ENCODE data around the gene ADAMTS15. TPM values are rescaled to one million over a fixed set of nuclear protein-coding genes. Genes with fewer than 3 reads are reported as not detected.

The ADAMTS15 gene
- total and polyA plus RNA-seq, 2 donors (not counting 1 experiment from before 2014, with no cell fraction given): 18.2 to 24.9 TPM

DNA sequence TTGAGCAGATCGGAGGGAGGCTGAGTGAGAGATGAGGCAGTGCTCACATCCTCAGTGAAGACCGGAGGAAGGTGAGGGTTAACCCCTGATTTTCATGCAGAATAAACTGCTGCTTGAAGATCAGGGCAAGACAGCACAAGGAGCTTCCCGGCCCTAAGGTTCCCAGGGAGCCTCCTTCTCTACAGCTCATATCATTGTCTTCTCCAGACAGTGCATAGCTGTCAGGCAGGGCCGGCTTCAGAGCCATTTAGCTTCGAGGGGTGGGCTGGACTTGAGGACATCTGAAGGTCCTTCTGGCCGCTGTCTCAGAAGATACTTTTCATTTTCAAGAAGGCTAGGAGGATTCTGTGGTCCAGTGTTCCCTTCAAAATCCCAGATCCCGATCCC, 27.3 kb upstream of the ADAMTS15 start:
- Histone ChIP-seq H4K20me1 (ENCODE audit: control insufficient read depth, extremely low read depth, insufficient read depth, low read length) (no peaks in the 10 kb centered on the region), H3K27me3 (ENCODE audit: control insufficient read depth, insufficient read depth, low read length) (peaks cover 23% of the 10 kb centered on the region), H3K79me2 (ENCODE audit: control insufficient read depth, insufficient read depth, low read length) (no peaks in the 10 kb centered on the region), H2AFZ (ENCODE audit: low read length) (no peak overlapping the region), H3K36me3 (ENCODE audit: control insufficient read depth, insufficient read depth, low read length) (no peaks in the 10 kb centered on the region), H3K4me1 (ENCODE audit: control insufficient read depth, extremely low read depth, insufficient read depth, low read length) (peaks cover 18% of the 10 kb centered on the region), H3K9ac (ENCODE audit: insufficient read depth, low read length) (no peak overlapping the region), H3K4me2 (ENCODE audit: extremely low read depth, insufficient read depth, low read length) (peak overlapping the region; percentile 28), H3K27ac (ENCODE audit: insufficient read depth, low read length) (peak overlapping the region; percentile 13), H3K9me3 (ENCODE audit: control insufficient read depth, insufficient read depth, low read depth, low read length) (no peaks in the 10 kb centered on the region), H3K4me3 (replicated peaks in 1 of 4; ENCODE audit: control extremely low read depth in 1 of 4, insufficient read depth in 1 of 4, low read depth in 3 of 4, low read length in 4 of 4) (no peak overlapping the region)
- no peak for TF ChIP-seq EZH2 (IDR thresholded peaks at IDR 0.05; ENCODE audit: low read length, missing control alignments)
- TF ChIP-seq CTCF (conservative IDR thresholded peaks at IDR 0.05 in 1 of 2, IDR thresholded peaks at IDR 0.05 in 1 of 2; ENCODE audit: low read depth in 1 of 2, low read length in 2 of 2): no peak
- no peak for DNase-seq (ENCODE audit: low read depth in 2 of 2)

- H4K20me1 ChIP-seq (ENCODE audit: control insufficient read depth, extremely low read depth, insufficient read depth, low read length): no peaks in the 10 kb centered on the region
- H3K27ac ChIP-seq (ENCODE audit: insufficient read depth, low read length): no peak overlapping the region
- H3K4me1 ChIP-seq (ENCODE audit: control insufficient read depth, extremely low read depth, insufficient read depth, low read length): peaks cover 18% of the 10 kb centered on the region
- peaks cover 28% of the 10 kb centered on the region for H3K27me3 ChIP-seq (ENCODE audit: control insufficient read depth, insufficient read depth, low read length)
- H3K79me2 ChIP-seq (ENCODE audit: control insufficient read depth, insufficient read depth, low read length): no peaks in the 10 kb centered on the region
- TF ChIP-seq EZH2 (IDR thresholded peaks at IDR 0.05; ENCODE audit: low read length, missing control alignments) (no peak), CTCF (conservative IDR thresholded peaks at IDR 0.05 in 1 of 2, IDR thresholded peaks at IDR 0.05 in 1 of 2; ENCODE audit: low read depth in 1 of 2, low read length in 2 of 2) (no peak)
- DNase-seq (ENCODE audit: low read depth in 2 of 2): no peak
- H3K9ac ChIP-seq (ENCODE audit: insufficient read depth, low read length): no peak overlapping the region
- H3K4me3 ChIP-seq (replicated peaks in 1 of 4; ENCODE audit: control extremely low read depth in 1 of 4, insufficient read depth in 1 of 4, low read depth in 3 of 4, low read length in 4 of 4): no peak overlapping the region
- H3K36me3 ChIP-seq (ENCODE audit: control insufficient read depth, insufficient read depth, low read length): no peaks in the 10 kb centered on the region
- H3K4me2 ChIP-seq (ENCODE audit: extremely low read depth, insufficient read depth, low read length): no peak overlapping the region
- H3K9me3 ChIP-seq (ENCODE audit: control insufficient read depth, insufficient read depth, low read depth, low read length): no peaks in the 10 kb centered on the region
- no peak overlapping the region for H2AFZ ChIP-seq (ENCODE audit: low read length)
Measured at GRCh38 chr11:130421697-130422096, 26.7 kb upstream of the ADAMTS15 start.

DNA sequence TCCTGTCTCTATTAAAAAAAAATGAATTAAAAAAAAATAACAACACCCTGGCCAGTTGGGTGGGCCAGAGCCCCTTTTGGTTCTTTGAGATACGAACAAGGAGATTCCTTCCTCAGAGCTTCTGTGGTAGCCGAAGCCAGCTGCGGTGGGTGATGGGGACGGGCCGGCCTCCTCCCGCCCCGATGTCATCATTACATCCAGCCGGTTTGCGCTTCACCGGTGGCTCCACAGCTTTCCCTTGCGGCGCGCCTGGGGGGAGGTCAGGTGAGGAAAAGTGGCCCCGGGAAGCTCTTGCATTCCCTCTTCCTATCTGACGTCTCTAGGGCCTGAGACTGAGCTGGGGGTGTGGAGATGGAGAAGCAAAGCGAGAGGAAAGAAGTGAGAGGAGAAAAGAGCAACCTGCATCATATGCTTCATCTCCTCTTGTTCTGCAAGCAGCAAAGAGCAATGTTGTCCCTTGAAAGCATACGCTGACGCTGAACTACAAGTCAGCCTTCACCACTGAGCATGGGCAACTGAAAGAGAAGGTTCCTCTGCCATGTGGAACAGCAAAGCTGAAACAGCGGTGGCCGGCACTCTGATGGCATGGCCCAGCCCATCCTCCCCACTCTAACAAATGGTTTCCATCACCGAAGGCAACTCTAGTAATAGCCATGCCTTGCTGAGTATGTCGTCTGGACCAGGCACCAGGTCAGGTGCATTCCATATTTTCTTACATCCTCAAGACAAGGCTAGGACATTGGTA, 26.0 kb upstream of the ADAMTS15 start:
- Histone ChIP-seq H3K27me3 (ENCODE audit: control insufficient read depth, insufficient read depth, low read length) (peaks cover 35% of the 10 kb centered on the region), H3K9me3 (ENCODE audit: control insufficient read depth, insufficient read depth, low read depth, low read length) (no peaks in the 10 kb centered on the region), H3K4me1 (ENCODE audit: control insufficient read depth, extremely low read depth, insufficient read depth, low read length) (peaks cover 18% of the 10 kb centered on the region), H3K9ac (ENCODE audit: insufficient read depth, low read length) (no peak overlapping the region), H2AFZ (ENCODE audit: low read length) (no peak overlapping the region), H4K20me1 (ENCODE audit: control insufficient read depth, extremely low read depth, insufficient read depth, low read length) (no peaks in the 10 kb centered on the region), H3K4me3 (replicated peaks in 1 of 4; ENCODE audit: control extremely low read depth in 1 of 4, insufficient read depth in 1 of 4, low read depth in 3 of 4, low read length in 4 of 4) (no peak overlapping the region), H3K4me2 (ENCODE audit: extremely low read depth, insufficient read depth, low read length) (no peak overlapping the region), H3K36me3 (ENCODE audit: control insufficient read depth, insufficient read depth, low read length) (no peaks in the 10 kb centered on the region), H3K79me2 (ENCODE audit: control insufficient read depth, insufficient read depth, low read length) (no peaks in the 10 kb centered on the region), H3K27ac (ENCODE audit: insufficient read depth, low read length) (no peak overlapping the region)
- DNase-seq (ENCODE audit: low read depth in 2 of 2): no peak
- TF ChIP-seq CTCF (conservative IDR thresholded peaks at IDR 0.05 in 1 of 2, IDR thresholded peaks at IDR 0.05 in 1 of 2; ENCODE audit: low read depth in 1 of 2, low read length in 2 of 2) (no peak), EZH2 (IDR thresholded peaks at IDR 0.05; ENCODE audit: low read length, missing control alignments) (no peak)
